ENCODE results near the gene HCN2.
A peak's percentile ranks its signal among the peaks of the same experiment; 100 is the strongest.
"Not testable (repeated sequence)": the region's sequence is repeated elsewhere in the genome, so short reads cannot be mapped to it uniquely, and the experiment has no call there.

Gene HCN2

DNA sequence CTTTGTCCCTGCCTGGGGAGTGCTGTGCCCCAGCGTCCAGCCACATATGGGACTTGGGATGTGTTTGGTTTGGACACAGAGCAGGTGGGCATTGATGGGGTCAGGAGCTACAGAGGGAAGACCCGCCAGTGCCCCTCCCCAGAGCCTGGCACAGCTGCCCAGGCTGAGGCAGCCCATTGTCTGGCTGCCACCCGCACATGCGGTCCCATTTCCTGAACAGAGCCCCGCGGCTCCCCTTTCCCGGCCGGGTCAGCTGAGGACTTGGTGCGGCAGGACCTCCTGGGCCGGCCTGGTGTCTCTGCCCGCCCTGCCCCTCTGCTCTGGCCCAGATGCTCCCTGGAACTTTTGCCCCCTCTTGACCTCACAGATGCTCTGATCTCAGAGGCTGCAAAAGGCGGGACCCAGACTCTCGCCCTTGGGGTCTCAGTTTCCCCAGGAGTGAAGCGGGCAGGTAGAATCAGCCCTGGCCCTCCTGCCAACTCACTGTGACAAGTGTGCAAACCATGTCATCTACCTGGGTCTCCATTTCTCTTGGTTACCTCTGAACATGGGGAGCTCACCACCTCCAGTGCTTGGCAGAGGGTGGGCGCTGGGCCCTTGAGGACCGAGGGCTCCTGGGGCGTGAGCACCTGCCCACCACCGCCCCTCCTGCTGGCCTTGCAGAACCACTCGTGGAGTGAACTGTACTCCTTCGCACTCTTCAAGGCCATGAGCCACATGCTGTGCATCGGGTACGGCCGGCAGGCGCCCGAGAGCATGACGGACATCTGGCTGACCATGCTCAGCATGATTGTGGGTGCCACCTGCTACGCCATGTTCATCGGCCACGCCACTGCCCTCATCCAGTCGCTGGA lies 17.8 kb downstream of the HCN2 start:
- no peak for DNase-seq

DNA sequence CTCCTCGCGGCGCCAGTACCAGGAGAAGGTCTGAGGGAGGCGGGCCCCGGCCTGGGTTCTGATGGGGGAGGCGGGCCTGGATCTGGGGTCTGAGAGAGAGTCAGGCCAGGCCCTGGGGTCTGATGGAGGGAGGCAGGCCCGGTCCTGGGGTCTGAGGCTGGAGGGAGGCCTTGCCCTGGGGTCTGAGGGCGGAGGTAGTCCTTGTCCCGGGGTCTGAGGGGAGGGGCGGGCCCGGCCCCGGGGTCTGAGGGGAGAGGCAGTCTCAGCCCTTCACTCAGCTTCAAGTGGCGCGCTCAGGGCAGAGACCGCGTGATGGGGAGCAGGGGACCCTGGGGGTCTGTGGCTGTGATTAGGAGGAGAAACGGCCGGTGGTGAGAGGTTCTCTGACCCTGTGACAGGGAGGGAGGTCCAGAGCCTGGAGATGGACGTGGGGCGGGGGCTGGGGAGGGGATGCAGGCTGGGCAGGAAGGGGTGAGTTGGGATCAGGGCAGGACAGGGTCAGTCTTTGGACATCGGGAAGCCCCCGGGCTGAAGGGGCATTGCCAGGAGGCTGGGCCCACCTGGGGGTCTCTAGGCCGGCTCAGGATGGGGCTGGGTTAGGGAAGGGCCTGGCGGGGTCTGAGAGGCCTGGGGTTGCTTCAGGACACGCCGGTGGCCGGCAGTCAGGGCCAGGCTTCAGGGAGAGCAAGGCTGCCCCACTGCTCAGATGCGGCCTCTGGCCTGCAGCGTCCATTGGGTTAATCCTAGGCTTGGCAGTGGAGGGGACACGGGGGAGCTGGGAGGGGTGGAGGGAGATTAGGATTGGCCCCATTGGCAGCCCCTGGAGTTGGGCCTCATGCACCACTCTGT lies 18.7 kb downstream of the HCN2 start:
- no peak for DNase-seq

DNA sequence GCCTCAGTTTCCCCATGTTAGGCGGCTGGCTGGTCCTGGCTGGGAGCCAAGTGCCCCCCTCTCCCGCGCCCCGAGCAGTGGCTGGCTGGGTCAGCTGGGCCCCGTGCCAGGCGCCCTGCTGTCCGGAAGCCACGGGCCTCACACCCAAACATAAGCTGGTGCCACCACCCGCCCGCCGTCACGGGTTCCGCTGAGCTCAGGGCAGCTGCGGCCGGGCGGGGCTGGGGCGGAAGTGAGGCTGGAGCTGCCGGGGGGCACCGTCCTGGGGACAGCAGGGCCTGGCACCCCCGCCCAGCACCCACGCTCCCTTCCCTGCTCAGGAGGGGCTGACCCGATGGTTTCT lies 19.3 kb downstream of the HCN2 start:
- no peak for DNase-seq

DNA sequence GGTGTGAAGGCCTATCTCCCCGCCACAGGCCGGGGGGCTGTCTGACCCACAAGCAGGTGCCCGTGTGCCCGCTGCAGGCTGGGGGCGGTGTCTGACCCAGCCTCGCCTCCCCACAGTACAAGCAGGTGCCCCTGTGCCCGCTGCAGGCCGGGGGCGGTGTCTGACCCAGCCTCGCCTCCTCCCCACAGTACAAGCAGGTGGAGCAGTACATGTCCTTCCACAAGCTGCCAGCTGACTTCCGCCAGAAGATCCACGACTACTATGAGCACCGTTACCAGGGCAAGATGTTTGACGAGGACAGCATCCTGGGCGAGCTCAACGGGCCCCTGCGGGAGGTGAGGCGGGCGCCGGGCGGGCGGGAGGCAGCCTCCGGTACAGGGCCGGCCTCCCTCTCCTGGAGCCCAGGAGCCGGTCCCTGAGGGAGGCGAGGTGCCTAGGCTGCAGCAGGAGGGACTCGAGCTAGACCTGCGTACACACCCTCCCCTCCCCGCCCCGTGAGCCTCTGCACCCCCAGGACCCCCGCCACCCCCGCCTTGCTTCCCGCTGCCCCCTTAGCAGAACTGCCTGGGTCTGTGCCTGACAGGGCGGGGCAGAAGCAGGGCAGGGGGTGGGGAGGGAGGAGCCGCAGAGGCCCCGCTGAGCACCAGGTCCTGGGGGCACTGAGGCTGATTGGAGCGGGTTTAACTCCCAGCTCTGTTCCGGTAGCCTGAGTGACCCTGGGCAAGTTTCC lies 20.6 kb downstream of the HCN2 start:
- peak in 1 of 2 donors; percentile 28 for DNase-seq

GRCh38 chr19:610801-611480 lies 21.3 kb downstream of the HCN2 start:
- peak; percentile 59 to 64 for DNase-seq

DNA sequence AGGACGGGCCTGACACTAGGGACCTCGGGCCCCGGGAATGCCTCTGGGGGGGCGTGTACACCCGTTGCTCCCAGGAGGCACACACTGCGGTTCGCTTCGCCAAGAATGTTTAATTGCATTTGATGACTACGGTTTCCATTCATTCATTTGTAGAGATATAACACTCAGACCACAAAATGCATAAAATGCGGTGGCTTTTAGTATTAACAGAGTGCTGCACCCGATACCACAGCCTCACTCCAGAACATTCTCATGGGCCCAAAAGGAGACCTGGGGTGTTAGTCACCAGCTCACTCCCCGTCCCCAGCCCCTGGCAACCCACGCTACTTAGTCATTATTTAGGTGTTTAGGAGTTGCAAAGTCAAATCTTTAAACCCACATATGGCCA lies 21.8 kb downstream of the HCN2 start:
- peak; percentile 72 to 77 for DNase-seq

GRCh38 chr19:612941-613340 lies 23.3 kb downstream of the HCN2 start:
- DNase-seq: no peak

DNA sequence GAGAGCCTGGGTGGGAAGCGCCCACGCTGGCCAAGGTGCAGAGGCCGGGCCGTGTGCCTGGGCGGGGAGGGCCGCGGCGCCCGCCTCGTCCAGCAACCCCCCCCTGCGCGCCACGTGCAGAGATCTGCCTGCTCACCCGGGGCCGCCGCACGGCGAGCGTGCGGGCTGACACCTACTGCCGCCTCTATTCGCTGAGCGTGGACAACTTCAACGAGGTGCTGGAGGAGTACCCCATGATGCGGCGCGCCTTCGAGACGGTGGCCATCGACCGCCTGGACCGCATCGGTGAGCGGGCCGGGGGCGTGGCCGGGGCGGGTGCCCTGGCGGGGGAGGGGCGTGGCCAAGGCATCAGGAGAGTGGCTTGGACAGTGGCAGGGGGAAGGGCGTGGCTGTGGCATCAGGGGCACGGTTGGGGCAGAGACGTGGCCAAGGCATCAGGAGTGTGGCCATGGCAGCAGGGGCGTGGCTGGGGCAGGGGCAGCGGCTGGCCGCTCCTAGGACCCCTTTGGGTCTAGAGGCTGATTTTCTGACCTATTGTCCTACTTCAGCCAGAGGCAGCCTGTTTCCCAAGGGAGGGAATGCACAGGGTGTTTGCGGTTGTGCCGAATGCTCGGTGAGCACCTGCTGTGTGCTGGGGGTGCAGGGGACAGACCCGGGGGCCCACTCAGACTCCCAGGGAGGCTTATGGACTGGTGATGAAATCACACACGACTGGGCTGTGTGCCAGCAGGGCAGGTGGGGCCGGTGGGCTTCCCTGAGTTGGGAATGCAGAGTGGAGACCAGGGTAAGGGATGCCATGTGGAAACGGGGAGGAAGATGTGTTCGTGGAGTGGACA lies 24.3 kb downstream of the HCN2 start:
- DNase-seq: no peak

DNA sequence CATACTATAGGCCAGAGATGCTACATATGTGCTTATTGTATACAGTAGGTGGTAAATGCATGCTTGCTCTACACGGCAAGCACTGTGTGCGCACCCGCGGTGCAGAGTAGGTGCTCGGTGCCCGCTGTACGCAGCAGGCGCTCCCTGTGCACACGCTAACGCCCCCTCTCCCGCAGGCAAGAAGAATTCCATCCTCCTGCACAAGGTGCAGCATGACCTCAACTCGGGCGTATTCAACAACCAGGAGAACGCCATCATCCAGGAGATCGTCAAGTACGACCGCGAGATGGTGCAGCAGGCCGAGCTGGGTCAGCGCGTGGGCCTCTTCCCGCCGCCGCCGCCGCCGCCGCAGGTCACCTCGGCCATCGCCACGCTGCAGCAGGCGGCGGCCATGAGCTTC lies 25.9 kb downstream of the HCN2 start:
- no peak for DNase-seq

- no peak for DNase-seq
Observed at GRCh38 chr19:616062-616700, 26.5 kb downstream of the HCN2 start.

DNA sequence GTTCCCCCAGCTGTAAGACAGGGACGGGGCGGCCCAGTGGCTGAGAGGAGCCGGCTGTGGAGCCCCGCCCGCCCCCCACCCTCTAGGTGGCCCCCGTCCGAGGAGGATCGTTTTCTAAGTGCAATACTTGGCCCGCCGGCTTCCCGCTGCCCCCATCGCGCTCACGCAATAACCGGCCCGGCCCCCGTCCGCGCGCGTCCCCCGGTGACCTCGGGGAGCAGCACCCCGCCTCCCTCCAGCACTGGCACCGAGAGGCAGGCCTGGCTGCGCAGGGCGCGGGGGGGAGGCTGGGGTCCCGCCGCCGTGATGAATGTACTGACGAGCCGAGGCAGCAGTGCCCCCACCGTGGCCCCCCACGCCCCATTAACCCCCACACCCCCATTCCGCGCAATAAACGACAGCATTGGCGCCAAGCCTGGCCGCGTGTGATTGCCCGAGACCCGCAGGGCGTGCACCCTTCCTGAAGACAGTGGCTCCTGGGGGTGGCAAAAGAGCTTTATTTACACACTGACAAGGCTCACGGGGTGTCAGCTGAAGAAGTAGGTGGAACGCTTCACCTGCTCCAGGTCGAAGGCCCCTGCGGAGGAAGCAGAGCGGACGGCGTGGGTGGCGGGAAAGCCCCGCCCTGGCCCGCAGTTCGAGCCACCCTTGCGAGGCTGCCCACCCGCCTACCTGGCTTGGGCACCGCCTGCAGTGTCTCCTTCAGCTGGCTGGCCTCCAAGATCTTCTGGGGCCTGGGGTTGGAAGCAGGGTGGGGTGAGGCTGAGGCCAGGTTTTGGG lies 27.3 kb downstream of the HCN2 start:
- no peak for DNase-seq

DNA sequence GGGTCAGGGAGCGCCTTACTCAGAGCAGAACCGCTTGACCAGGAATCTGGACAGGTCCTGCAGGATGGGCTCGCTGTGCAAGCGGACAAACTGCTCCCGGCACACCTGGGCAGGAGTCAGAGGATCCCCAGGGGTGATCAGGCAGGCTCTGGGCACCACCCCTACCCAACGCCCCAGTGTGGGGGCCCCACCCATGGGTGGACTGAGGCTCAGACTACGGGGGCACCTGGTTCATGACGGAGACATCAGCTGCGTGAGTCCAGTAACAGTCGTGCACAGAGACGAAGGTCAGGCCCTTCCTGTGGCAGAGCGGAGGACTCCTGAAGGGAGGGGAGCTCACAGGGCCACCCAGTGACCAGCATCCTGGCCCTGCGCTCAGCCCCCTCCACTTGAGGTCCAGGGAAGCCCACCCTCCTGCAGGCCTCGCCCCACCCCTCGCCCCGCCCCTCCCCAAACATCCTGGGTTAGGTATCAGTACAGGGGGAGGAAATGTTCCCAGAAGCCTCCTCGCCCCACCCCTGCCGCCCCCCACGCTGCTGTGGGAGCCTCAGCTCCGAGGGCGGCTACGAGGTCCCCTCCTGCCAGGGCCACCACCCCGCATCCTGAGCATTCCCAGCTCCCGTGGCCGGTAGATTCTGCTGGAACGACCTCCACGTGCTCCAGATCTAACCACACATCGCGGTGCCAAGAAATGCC lies 28.0 kb downstream of the HCN2 start:
- DNase-seq: no peak

GRCh38 chr19:618247-618619 lies 28.6 kb downstream of the HCN2 start:
- DNase-seq: no peak

DNA sequence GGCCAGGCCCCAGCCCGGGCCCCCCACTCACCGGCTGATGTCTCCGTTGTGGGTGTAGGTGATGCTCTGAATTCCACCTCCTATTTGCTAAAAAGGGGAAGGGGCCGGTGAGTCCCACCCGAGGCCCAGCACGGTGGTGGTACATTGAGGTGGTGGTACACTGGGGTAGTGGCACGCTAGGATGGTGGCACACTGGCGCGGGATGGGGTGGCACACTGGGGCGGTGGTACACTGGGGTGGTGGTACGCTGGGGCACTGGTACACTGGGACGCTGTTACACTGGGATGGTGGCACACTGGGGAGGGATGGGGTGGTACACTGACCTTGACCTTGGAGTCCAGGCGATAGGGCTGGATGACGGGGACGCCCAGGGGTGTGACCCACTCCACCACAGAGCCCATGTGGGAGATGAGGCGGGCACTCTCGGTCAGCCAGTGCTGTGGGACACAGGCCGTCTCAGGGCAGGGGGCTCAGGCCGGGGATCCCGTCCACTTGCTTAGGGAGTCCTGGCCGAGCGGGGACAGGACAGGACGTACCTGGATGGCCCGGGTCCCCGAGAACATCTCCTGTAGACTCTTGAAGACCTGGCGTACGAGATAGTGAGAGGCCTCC lies 29.1 kb downstream of the HCN2 start:
- no peak for DNase-seq

DNA sequence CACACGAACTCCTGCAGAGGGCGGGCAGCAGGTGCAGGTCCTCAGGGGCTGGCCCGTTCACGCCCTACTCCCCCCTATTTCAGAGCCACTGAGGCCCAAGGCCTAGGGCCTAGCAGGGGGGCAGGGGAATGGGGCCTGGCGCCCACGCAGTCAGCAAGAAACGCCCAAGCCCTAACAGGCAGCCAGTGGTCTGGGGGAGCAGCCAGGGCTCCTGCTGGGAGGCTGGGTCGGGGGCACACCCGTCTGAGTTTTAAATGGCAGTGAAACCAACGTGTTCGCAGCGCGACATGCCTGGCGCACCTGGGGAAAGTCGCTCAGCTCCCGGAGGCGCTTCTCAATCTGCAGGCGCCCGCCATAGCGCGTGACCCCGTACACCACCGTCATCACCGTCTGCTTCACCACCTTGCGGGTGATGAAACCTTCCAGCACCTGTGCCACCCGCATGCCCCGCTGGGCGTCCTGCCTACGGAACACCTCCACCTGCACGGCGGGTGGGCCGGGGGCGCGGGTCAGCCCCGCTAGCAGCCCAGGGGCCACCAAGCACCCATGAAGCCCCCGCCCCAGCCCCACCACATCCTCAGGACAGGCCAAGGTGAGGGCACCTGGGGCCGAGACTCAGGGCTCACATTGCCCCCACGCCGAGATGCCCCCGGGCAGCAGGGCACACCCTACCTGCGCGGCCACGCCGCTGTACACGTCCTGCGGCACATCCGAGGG lies 29.8 kb downstream of the HCN2 start:
- no peak for DNase-seq

DNA sequence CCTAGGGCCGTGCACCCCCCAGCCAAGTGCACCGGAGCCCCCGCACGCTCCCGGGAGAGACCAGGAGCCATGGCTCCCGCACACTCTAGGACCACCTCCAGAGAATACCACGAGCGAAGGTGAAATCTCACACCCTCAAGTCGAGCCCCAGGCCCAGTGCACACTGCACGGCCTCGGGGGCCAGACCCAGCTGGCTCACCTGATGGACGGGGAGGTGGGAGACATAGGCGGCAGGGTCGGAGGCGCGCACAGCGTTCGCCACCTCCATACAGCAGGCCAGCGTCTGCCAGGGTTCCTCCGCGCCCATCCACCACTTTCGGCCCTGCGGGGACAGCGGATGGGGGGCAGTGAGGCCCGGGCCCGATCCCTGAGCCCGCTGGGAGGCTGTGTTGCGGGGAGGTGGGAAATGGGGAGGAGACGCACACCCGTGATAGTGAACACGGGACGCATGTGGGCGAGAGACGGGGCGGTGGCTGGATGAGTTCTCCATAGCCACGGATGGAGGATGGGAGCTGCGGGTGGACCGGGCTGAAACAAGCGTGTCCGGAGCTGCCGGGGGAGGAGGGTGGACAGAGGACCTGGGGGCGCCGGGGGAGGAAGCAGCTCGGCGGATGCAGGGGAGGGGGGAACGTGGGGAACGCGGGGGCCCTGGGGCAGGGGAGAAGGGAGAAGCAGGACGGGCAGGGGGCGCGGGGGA lies 30.6 kb downstream of the HCN2 start:
- no peak for DNase-seq

GRCh38 chr19:621191-621590 lies 31.5 kb downstream of the HCN2 start:
- not testable (repeated sequence) for DNase-seq

DNA sequence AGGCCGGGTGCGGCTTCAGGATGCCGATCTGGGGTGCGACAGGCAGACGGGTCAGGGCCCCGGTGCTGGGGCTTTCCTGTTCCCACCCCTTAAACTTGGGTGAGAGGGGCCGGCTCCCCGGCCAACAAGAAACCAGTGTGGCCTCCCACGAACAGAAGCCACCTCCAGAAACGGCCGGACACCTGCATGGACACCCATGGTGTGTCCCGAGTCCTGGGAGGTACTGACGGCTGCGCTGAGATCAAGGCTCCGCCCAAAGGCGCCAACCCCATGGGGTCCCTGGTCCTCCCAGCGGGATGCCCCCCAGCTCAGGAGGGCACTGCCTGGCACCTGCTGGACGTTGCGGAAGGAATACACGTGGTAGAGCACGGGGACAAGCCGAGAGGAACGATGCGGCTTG lies 32.1 kb downstream of the HCN2 start:
- no peak for DNase-seq
